H1 (cell line): ENCODE results near the gene ZFP14. TPM values are rescaled to one million over a fixed set of nuclear protein-coding genes. Genes with fewer than 3 reads are reported as not detected.

Source experiments
- CTCF ChIA-PET: fragments of 300-600 bp; sonication (Branson Sonifier 250); formaldehyde crosslinking; loops from one replicate; lab custom pipeline; 2021; ENCODE audit not compliant: partially characterized antibody; lab: Charles Lee
- POLR2A ChIA-PET: fragments of 300-600 bp; sonication (Branson Sonifier 250); formaldehyde crosslinking; loops from one replicate; lab custom pipeline; 2021; ENCODE audit warnings: inconsistent platforms; ENCODE audit not compliant: partially characterized antibody; lab: Charles Lee
- DNase-seq, 2 experiments: peaks; one replicate each; pipeline versions ENCODE4 v3.0.0 to v3.0.0-alpha.2; 2010 to 2022; ENCODE audit warnings: low spot score in 2 of 2, low read depth in 1 of 2, mixed read lengths in 1 of 2
- FAIRE-seq: peaks from 2 replicates; lab custom pipeline; 2011; peaks lifted over from hg19 to GRCh38; lab: Jason Lieb, UNC
- H2AFZ ChIP-seq: 2 replicates; pipeline ENCODE4 v1.8.1; 2012; ENCODE audit warnings: low read length, inconsistent platforms
- H2AK5ac ChIP-seq: 2 replicates; pipeline ENCODE4 v1.6.1; 2013; ENCODE audit warnings: low read depth, low read length
- H2BK120ac ChIP-seq: replicated peaks from 2 replicates; pipeline ENCODE3; 2013; ENCODE audit warnings: low read depth, low read length, inconsistent platforms
- H2BK12ac ChIP-seq: 2 replicates; pipeline ENCODE4 v1.6.1; 2013; ENCODE audit warnings: low read depth, low read length
- H2BK15ac ChIP-seq: 2 replicates; pipeline ENCODE4 v1.6.1; 2013; ENCODE audit warnings: low read length
- H2BK20ac ChIP-seq: 2 replicates; pipeline ENCODE4 v1.6.1; 2013; ENCODE audit warnings: low read length
- H2BK5ac ChIP-seq: 2 replicates; pipeline ENCODE4 v1.6.1; 2013; ENCODE audit warnings: low read depth, low read length
- H3K14ac ChIP-seq: 2 replicates; pipeline ENCODE4 v1.6.1; 2013; ENCODE audit warnings: inconsistent platforms; ENCODE audit not compliant: insufficient read length
- H3K18ac ChIP-seq: 2 replicates; pipeline ENCODE4 v1.6.1; 2013; ENCODE audit warnings: low read length; ENCODE audit errors: extremely low read depth
- H3K23ac ChIP-seq: 2 replicates; pipeline ENCODE4 v1.6.1; 2013; ENCODE audit warnings: inconsistent platforms; ENCODE audit not compliant: insufficient read length
- H3K23me2 ChIP-seq: 2 replicates; pipeline ENCODE4 v1.6.1; 2013; ENCODE audit warnings: low read depth, low read length
- H3K27ac ChIP-seq: 2 replicates; pipeline ENCODE4 v1.6.1; 2011; ENCODE audit warnings: low read depth, low read length, inconsistent platforms
- H3K27me3 ChIP-seq, 4 experiments: replicated peaks in 1 of 4; 1 replicate in 1 of 4; 2 replicates in 3 of 4; pipeline versions ENCODE4 v1.6.1 to v1.8.1; 2011 to 2013; ENCODE audit warnings: low read length in 3 of 4, mild to moderate bottlenecking in 3 of 4, inconsistent platforms in 2 of 4, mixed read lengths in 2 of 4, moderate library complexity in 1 of 4; ENCODE audit not compliant: control insufficient read depth in 3 of 4, insufficient read depth in 3 of 4; ENCODE audit errors: extremely low read depth in 1 of 4
- H3K36me3 ChIP-seq, 4 experiments: 2 replicates each; pipeline versions ENCODE4 v1.6.1 to v1.8.1; 2011 to 2013; ENCODE audit warnings: mild to moderate bottlenecking in 4 of 4, low read length in 3 of 4, moderate library complexity in 2 of 4, control low read depth in 1 of 4, inconsistent platforms in 1 of 4; ENCODE audit not compliant: insufficient read depth in 4 of 4, control insufficient read depth in 2 of 4
- H3K4ac ChIP-seq: replicated peaks from 2 replicates; pipeline ENCODE3; 2013; ENCODE audit warnings: low read length, low read depth, mixed read lengths, inconsistent platforms; ENCODE audit not compliant: insufficient read length
- H3K4me1 ChIP-seq, 4 experiments: replicated peaks in 1 of 4; 1 replicate in 1 of 4; 2 replicates in 3 of 4; pipeline versions ENCODE4 v1.6.1 to v1.8.1; 2011 to 2013; ENCODE audit warnings: low read length in 3 of 4, inconsistent platforms in 2 of 4, mixed read lengths in 1 of 4; ENCODE audit not compliant: insufficient read depth in 4 of 4, control insufficient read depth in 3 of 4
- H3K4me2 ChIP-seq, 2 experiments: 2 replicates each; pipeline versions ENCODE4 v1.6.1 to v1.8.1; 2011 to 2013; ENCODE audit warnings: low read depth in 2 of 2, low read length in 2 of 2, control low read depth in 1 of 2, inconsistent platforms in 1 of 2, mild to moderate bottlenecking in 1 of 2; ENCODE audit not compliant: insufficient read depth in 1 of 2
- H3K4me3 ChIP-seq, 4 experiments: fragments of 200-600, 300-600 bp in 1 of 4; sonication (generic), shearing (Covaris generic), sonication (Bioruptor Twin) in 1 of 4; 2 replicates each; pipeline versions ENCODE4 v1.5.1 to v1.8.1; 2011 to 2016; ENCODE audit warnings: low read length in 4 of 4, low read depth in 3 of 4, control low read depth in 2 of 4, inconsistent platforms in 2 of 4, mild to moderate bottlenecking in 2 of 4, mixed read lengths in 1 of 4, moderate library complexity in 1 of 4; ENCODE audit not compliant: insufficient read depth in 2 of 4; ENCODE audit errors: extremely low read depth in 1 of 4
- H3K56ac ChIP-seq: replicated peaks from 2 replicates; pipeline ENCODE3; 2013; ENCODE audit warnings: low read depth, mild to moderate bottlenecking, mixed read lengths, low read length, inconsistent platforms; ENCODE audit not compliant: insufficient read length
- H3K79me1 ChIP-seq: 2 replicates; pipeline ENCODE4 v1.6.1; 2013; ENCODE audit warnings: low read depth, low read length, control low read depth
- H3K79me2 ChIP-seq, 2 experiments: 2 replicates each; pipeline versions ENCODE4 v1.6.1 to v1.8.1; 2012 to 2013; ENCODE audit warnings: low read length in 2 of 2, mild to moderate bottlenecking in 2 of 2, inconsistent platforms in 1 of 2; ENCODE audit not compliant: insufficient read depth in 2 of 2, control insufficient read depth in 1 of 2
- H3K9ac ChIP-seq, 4 experiments: replicated peaks in 1 of 4; 1 replicate in 1 of 4; 2 replicates in 3 of 4; pipeline versions ENCODE4 v1.6.1 to v1.8.1; 2011 to 2013; ENCODE audit warnings: low read depth in 3 of 4, low read length in 3 of 4, control low read depth in 2 of 4, mild to moderate bottlenecking in 2 of 4, moderate library complexity in 2 of 4, inconsistent platforms in 1 of 4; ENCODE audit errors: extremely low read depth in 1 of 4
- H3K9me3 ChIP-seq, 2 experiments: 2 replicates each; pipeline versions ENCODE4 v1.6.1 to v1.8.1; 2012 to 2013; ENCODE audit warnings: mild to moderate bottlenecking in 2 of 2, moderate library complexity in 2 of 2, control low read depth in 1 of 2, inconsistent platforms in 1 of 2, low read depth in 1 of 2, low read length in 1 of 2, mixed read lengths in 1 of 2; ENCODE audit not compliant: insufficient read depth in 2 of 2
- H4K20me1 ChIP-seq, 2 experiments: replicated peaks in 1 of 2; 2 replicates each; pipeline versions ENCODE3 to v1.8.1; 2011 to 2013; ENCODE audit warnings: inconsistent platforms in 2 of 2, low read length in 2 of 2, mild to moderate bottlenecking in 1 of 2; ENCODE audit not compliant: insufficient read depth in 2 of 2, control insufficient read depth in 1 of 2
- H4K5ac ChIP-seq: 2 replicates; pipeline ENCODE4 v1.6.1; 2013; ENCODE audit warnings: low read length, low read depth, mixed read lengths, inconsistent platforms; ENCODE audit not compliant: insufficient read length
- H4K8ac ChIP-seq: 2 replicates; pipeline ENCODE4 v1.8.0; 2013; ENCODE audit warnings: mild to moderate bottlenecking, moderate library complexity, low read length, inconsistent platforms; ENCODE audit not compliant: insufficient read depth; ENCODE audit errors: extremely low read depth
- H4K91ac ChIP-seq: replicated peaks from 2 replicates; pipeline ENCODE3; 2013; ENCODE audit warnings: low read length, mixed read lengths, inconsistent platforms; ENCODE audit not compliant: insufficient read length
- SUZ12 ChIP-seq: fragments of 200-600 bp; sonication (generic); IDR thresholded peaks from 2 replicates; pipeline ENCODE4 v1.6.1; 2012; ENCODE audit warnings: mild to moderate bottlenecking, inconsistent platforms, low read length, moderate library complexity, mixed read lengths
- TEAD4 ChIP-seq: IDR thresholded peaks from 2 replicates; pipeline ENCODE4 v1.6.1; 2012; ENCODE audit warnings: low read depth, low read length, inconsistent platforms, mixed read lengths
- ZNF274 ChIP-seq: IDR thresholded peaks from 2 replicates; pipeline ENCODE4 v1.7.0; 2012; ENCODE audit warnings: low read length, borderline replicate concordance; ENCODE audit errors: extremely low read depth
- WGBS, 2 experiments: shearing (Covaris generic) in 1 of 2; methylation state at CpG; one replicate each; pipeline versions ENCODE4 v1.1.6 to v1.1.7; 2013 to 2015; ENCODE audit warnings: low lambda C conversion rate in 2 of 2, mixed read lengths in 2 of 2, inconsistent platforms in 1 of 2, low coverage in 1 of 2, missing lambda C conversion rate in 1 of 2; ENCODE audit not compliant: insufficient replicate concordance in 2 of 2, insufficient coverage in 1 of 2, insufficient read length in 1 of 2; ENCODE audit errors: extremely low coverage in 1 of 2, missing lambda C conversion rate in 1 of 2; 5-methylcytosine and 5-hydroxymethylcytosine counted together
- polyA plus RNA-seq, 7 experiments: library from polyadenylated mRNA; depleted of rRNA in 3 of 7; stranded (reverse) in 5 of 7; unstranded in 2 of 7; fragments of >200 nt in 5 of 7; fragments of 200-250 nt in 2 of 7; gene quantifications; 1 replicate in 5 of 7; 2 replicates in 1 of 7; 4 replicates in 1 of 7; pipeline versions ENCODE4 v1.2.1 to v1.2.3, GENCODE V29; 2011 to 2013; ENCODE audit warnings: missing spikeins in 2 of 7, mixed read lengths in 2 of 7
- total RNA-seq: library from RNA; stranded (reverse); fragmentation: NEBNext Ultra II Directional; extraction: Animal tissue kit (Norgen Biotek cat#: 25700); gene quantifications from 2 replicates; pipeline ENCODE4 v1.2.1, GENCODE V29; 2021

The ZFP14 gene
- total and polyA plus RNA-seq, 2 of the 8 experiments (the other 6 are each of a cell fraction or from before 2014, with no cell fraction given) = 1.7 to 8.2 TPM

GRCh38 chr19:36392916-36393673 is 14.1 kb upstream of the ZFP14 start:
- no peak for FAIRE-seq
- no peaks in the 10 kb centered on the region for H4K20me1 ChIP-seq
- H2BK20ac ChIP-seq = no peak overlapping the region
- H3K27me3 ChIP-seq = no peaks in the 10 kb centered on the region
- TF ChIP-seq ZNF274 (peak; percentile 93), SUZ12 (no peak), TEAD4 (no peak)
- TF ChIP-seq, all 59 proteins: peak for 1
- H4K8ac ChIP-seq = no peak overlapping the region
- no peak overlapping the region for H3K18ac ChIP-seq
- no peaks in the 10 kb centered on the region for H3K4me1 ChIP-seq
- no peak overlapping the region for H2BK12ac ChIP-seq
- H3K23ac ChIP-seq = no peak overlapping the region
- H2BK15ac ChIP-seq = no peak overlapping the region
- 0 out of 8 replicates have a peak overlapping the region, but pooled peaks of 1 of the 4 experiments have one; percentile 13 for H3K4me3 ChIP-seq
- H3K79me2 ChIP-seq = no peaks in the 10 kb centered on the region
- H2BK5ac ChIP-seq = no peak overlapping the region
- H3K4me2 ChIP-seq = no peak overlapping the region
- H3K4ac ChIP-seq = no peak overlapping the region
- H3K14ac ChIP-seq = no peak overlapping the region
- H3K79me1 ChIP-seq = no peaks in the 10 kb centered on the region
- no peak overlapping the region for H4K5ac ChIP-seq
- peaks cover 58 to 66% of the 10 kb centered on the region in 2 experiments for H3K9me3 ChIP-seq
- no peak overlapping the region for H3K56ac ChIP-seq
- ChIA-PET CTCF (no interaction called here), POLR2A (interaction anchor here (0.6 to 2.4 kb wide), 2 partner anchors 14 to 185 kb away, joined by 4 to 7 read pairs; partner anchors contain the start of gene ZFP14)
- no peak overlapping the region for H2AK5ac ChIP-seq
- no peak overlapping the region for H3K9ac ChIP-seq
- no peak overlapping the region for H3K27ac ChIP-seq
- 95% methylated on average over 11 of the region's 11 CpGs; no CpG with 5 or more reads in 1 of the 2 experiments for WGBS, 2 experiments
- H4K91ac ChIP-seq = no peak overlapping the region
- H3K23me2 ChIP-seq = no peaks in the 10 kb centered on the region; the same call in 1 of the 2 replicates
- H2BK120ac ChIP-seq = no peak overlapping the region
- no peak overlapping the region for H2AFZ ChIP-seq
- DNase-seq = no peak
- H3K36me3 ChIP-seq = peaks cover 9 to 74% (median 41%) of the 10 kb centered on the region in 4 experiments
